Renal cortex interstitium (tissue), 11 donors: ENCODE results near the gene HGS. TPM values are rescaled to one million over a fixed set of nuclear protein-coding genes. Genes with fewer than 3 reads are reported as not detected.

ENCODE experiments used
- DNase-seq, 11 donors: peaks; one replicate each; pipeline ENCODE4 v3.0.0-alpha.2; 2013; ENCODE audit warnings: low read depth in 9 of 11, low spot score in 4 of 11; ENCODE audit errors: extremely low read depth in 1 of 11
- polyA plus RNA-seq, 3 donors: library from polyadenylated mRNA; unstranded; fragments of 120-200 nt; gene quantifications; one replicate each; pipeline ENCODE4 v1.2.1, GENCODE V29; 2013; ENCODE audit not compliant: insufficient read length in 3 of 3

Gene HGS
- polyA plus RNA-seq, 3 donors: 87.7 to 111 (median 107) TPM

GRCh38 chr17:81695801-81696200 lies 12.0 kb downstream of the HGS start:
- no peak for DNase-seq

- no peak for DNase-seq
Observed at GRCh38 chr17:81696218-81696941, 12.6 kb downstream of the HGS start.

- no peak for DNase-seq
Observed at GRCh38 chr17:81697261-81698044, 13.6 kb downstream of the HGS start.

DNA sequence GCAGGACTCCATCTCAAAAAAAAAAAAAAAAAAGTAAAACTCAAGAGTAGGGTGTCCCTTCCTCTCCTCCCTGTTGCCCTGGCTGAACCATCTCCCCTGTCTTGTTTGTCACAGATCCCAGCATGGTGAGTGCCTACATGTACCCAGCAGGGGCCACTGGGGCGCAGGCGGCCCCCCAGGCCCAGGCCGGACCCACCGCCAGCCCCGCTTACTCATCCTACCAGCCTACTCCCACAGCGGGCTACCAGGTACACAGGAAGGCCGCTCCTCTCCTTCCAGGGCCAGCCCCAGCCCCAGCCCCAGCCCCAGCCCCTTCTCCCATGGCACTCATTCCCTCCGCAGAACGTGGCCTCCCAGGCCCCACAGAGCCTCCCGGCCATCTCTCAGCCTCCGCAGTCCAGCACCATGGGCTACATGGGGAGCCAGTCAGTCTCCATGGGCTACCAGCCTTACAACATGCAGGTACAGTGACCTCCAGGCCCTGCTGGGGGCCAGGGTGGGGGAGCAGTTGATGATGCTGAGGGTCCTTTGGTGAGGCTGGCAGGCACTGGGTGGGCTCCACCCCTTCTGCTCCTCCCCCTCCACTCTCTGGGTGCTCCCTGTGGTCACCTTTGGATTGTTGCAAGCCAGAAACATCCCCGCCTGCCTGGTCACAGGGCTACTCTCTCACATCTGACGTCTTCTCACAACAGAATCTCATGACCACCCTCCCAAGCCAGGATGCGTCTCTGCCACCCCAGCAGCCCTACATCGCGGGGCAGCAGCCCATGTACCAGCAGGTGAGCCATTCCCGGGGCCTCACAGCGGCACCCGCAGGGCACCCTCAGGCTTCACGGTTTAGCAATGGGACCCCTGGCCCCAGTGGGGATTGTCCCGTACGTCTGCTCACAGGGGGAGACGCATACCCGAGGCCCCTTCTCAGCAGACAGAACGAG lies 16.8 kb downstream of the HGS start:
- no peak for DNase-seq

DNA sequence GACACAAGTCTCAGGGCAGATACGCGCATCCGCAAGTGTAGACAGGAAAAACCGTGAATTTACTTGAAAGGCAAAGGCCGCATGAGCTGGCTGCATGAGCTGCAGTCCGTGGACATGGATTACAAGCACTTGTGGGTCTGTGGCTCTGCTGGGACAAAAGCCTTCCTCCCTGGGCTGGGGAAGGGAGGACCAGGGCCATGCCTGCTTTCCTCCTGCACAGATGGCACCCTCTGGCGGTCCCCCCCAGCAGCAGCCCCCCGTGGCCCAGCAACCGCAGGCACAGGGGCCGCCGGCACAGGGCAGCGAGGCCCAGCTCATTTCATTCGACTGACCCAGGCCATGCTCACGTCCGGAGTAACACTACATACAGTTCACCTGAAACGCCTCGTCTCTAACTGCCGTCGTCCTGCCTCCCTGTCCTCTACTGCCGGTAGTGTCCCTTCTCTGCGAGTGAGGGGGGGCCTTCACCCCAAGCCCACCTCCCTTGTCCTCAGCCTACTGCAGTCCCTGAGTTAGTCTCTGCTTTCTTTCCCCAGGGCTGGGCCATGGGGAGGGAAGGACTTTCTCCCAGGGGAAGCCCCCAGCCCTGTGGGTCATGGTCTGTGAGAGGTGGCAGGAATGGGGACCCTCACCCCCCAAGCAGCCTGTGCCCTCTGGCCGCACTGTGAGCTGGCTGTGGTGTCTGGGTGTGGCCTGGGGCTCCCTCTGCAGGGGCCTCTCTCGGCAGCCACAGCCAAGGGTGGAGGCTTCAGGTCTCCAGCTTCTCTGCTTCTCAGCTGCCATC lies 17.7 kb downstream of the HGS start:
- DNase-seq: no peak

DNA sequence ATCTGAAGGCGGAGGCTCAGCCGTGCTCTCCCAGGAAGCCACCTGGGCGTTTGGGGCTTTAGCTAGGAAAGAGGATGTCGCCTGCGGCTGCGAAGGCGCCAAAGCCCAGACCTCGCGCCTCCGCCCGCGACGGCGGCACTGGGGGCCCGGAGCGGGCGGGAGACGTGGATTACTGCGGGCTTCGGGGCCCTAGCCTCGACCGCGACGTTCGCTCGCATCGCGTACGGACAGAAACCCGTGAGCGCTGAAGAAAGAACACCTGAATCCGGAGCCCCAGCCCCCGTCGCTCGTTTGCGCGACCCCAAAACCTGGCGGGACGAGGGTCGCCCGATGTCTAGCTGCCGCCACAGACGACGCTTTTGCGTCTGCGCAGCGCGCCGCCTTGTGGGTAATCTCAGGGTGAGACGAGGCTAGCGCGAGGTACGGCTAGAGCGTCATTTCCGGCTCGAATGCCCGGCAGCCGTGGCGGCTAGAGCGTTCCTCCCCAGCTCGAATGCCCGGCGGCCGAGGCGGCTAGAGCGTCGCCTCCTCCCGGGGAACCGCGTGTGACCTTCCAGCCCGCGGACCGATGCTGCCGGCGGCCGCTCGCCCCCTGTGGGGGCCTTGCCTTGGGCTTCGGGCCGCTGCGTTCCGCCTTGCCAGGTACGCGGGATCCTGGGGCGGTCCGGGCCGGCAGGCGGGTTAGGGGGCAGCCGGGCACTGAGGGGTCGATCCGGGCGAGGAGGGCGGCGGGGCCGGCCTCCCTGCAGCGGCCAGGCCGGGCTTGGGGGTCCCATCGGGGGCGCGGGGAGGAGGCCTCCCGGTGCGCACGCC lies 19.3 kb downstream of the HGS start, which contains the start of gene MRPL12:
MRPL12 (plus strand) TSS at position 434 of the 813 bp plus-strand sequence; CDS start at position 569, 135 bp downstream.
- peak; percentile 75 to 95 (median 91) for DNase-seq

GRCh38 chr17:81703747-81704654 lies 20.2 kb downstream of the HGS start:
- DNase-seq: no peak

- no peak for DNase-seq
Observed at GRCh38 chr17:81705518-81706231, 21.9 kb downstream of the HGS start.

- DNase-seq: no peak
Observed at GRCh38 chr17:81706232-81706611, 22.4 kb downstream of the HGS start.

DNA sequence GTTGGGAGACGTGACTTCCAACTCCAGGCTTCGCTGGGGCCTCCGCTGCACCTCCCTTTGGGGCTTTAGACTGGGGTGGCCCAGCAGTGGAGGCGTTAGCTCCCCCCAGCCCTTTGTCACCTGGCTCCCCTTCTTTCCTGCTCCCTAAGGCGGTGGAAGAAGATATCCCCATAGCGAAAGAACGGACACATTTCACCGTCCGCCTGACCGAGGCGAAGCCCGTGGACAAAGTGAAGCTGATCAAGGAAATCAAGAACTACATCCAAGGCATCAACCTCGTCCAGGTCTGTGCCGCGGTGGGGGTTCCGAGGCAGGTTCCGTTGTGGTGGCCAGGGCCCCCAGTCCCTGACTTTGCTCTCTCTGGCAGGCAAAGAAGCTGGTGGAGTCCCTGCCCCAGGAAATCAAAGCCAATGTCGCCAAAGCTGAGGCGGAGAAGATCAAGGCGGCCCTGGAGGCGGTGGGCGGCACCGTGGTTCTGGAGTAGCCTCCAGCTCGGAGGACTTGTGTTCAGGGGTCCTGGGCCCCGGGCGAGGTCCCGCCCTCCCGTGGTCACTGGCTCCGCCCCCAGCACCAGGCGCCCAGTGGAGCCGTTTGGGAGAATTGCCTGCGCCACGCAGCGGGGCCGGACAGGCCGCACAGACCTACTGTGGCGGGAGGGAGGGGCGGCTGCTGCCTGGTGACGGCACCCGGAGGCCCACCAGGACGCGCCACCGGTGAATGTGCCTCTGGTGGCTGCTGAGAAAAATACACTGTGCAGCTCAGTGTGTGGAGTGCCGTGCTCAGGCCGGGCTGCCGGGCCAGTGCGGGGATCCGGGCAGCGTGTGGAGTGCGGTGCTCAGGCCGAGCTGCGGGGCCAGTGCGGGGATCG lies 23.2 kb downstream of the HGS start:
- DNase-seq: no peak

DNA sequence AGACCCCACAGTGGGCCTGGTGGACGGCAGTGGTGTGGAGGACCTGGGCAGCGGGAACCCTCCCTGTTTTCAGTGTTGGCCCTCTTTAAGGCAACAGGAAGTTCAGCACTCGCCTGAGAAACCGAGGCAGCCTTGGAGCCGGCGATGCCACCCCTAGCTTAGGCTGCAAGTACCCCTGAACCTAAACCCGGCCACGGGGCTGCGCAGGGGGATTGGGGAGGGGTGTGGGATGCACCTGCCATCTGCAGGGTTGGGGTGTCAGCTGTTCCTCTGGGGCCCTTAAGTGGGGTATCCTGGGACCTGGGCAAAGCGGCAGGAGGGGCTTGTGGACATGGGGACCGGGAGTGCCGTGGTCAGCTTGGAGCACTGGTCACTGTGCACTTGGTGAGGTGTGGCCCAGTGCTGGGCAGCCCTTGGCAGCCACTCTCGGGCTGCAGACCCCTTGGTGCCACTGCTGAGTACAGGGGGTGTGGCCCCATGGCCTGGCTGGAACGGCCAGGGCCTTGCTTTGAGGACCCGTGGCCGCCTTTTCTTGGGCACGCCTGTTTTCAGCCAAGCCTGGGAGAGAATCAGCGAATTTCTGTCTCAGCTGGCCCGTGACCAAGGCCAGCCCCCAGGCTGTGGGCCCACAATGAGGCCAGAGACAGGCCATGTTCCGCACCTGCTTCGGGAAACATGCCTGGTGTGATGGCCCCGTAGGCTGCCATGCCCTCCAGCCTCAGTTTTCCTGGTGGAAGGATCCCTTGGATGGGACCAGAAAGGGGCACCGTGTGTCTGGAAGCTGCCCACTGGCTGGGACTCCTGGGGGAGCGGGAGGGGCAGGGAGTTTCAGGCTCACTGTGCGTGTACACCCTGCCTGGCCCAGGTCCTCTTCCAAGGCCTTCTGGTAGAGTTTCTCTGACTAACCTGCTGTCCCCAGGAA lies 24.2 kb downstream of the HGS start:
- no peak for DNase-seq

- DNase-seq: no peak
Observed at GRCh38 chr17:81708739-81709185, 25.0 kb downstream of the HGS start.

DNA sequence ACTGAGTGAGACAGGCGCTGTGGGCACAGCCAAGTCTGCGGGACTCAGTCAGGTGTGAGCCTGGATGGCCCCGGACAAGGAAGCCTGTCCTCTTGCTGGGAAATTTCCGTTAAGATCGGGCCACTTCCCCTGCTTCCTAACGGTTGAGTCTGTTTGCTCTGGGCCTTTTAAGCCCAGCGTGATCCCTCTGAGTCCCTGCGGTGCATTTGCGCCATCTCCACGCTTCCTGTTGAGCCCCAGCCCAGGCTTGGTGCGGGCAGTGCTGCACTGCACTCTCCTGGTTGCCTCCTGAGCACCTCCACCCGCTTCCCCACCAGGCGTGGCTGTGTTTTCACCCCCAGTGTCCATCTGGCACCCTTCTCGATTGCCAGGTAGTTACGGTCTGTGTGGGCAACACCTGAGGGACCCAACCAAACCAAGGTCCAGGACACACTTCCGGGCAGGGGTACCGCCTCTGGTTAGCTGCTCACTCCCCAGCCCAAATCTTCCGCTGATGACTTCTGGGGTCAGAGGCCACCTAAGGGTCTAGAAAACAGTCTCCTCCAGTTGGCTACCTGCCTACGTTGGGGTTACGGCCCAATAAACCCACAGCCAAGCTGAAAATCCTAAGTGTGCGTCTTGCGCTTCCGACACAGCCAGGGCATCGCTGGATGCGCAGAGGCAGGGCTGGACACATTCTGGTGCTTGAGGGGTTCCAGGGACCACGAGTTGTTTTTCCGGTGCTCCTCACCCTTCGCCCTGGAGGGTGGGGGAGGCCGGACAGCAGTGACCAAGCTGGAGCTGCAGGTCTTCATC lies 26.9 kb downstream of the HGS start:
- no peak for DNase-seq
